DND-41 (cell line): ENCODE data around the gene ARHGEF12.

ENCODE experiments used
- CTCF ChIP-seq: IDR thresholded peaks from 2 replicates; pipeline ENCODE4 v1.5.1; 2012; ENCODE audit warnings: borderline replicate concordance, low read length, moderate library complexity, mild to moderate bottlenecking; ENCODE audit not compliant: poor library complexity, severe bottlenecking; ENCODE audit errors: extremely low read depth
- EZH2 ChIP-seq: IDR thresholded peaks from 3 replicates; pipeline ENCODE4 v1.6.1; 2012; ENCODE audit warnings: borderline replicate concordance, low read depth, mild to moderate bottlenecking, moderate library complexity, low read length, inconsistent platforms; ENCODE audit not compliant: severe bottlenecking

GRCh38 chr11:120340529-120340928 lies 4.3 kb downstream of the ARHGEF12 start:
- no peak for TF ChIP-seq CTCF
- TF ChIP-seq EZH2 = no peak
